ENCODE results near the gene WDFY2.

DNA sequence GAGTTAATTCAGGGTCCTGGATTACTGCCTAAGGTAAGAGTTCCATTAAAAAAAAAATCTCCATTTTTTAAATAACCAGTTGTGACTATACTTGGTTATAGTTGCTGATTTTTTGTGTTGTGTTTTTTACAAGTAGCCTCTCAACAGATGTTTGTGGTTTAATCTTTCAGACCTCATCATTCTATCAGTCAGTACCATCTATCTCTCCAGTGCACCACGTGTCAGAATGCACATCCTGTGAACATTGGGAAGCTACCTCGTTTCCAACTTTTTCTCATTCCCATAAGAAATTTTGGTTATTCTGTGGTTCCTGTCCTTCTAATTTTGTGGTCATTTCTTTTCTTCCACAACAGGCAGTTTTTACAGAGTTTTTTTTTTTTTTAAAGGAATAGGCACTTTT, 39.2 kb downstream of the WDFY2 start:
- TF ChIP-seq, protein P1, sequence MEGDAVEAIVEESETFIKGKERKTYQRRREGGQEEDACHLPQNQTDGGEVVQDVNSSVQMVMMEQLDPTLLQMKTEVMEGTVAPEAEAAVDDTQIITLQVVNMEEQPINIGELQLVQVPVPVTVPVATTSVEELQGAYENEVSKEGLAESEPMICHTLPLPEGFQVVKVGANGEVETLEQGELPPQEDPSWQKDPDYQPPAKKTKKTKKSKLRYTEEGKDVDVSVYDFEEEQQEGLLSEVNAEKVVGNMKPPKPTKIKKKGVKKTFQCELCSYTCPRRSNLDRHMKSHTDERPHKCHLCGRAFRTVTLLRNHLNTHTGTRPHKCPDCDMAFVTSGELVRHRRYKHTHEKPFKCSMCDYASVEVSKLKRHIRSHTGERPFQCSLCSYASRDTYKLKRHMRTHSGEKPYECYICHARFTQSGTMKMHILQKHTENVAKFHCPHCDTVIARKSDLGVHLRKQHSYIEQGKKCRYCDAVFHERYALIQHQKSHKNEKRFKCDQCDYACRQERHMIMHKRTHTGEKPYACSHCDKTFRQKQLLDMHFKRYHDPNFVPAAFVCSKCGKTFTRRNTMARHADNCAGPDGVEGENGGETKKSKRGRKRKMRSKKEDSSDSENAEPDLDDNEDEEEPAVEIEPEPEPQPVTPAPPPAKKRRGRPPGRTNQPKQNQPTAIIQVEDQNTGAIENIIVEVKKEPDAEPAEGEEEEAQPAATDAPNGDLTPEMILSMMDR (IDR thresholded peaks at IDR 0.05): no peak
- TF ChIP-seq POLR2A (IDR thresholded peaks at IDR 0.05): no peak
